Measurements from ENCODE around the gene ATP13A5.

ATP13A5 gene

GRCh38 chr3:193346259-193346658 lies 32.3 kb downstream of the ATP13A5 start:
- 94% methylated on average over 3 of the region's 4 CpGs for WGBS (ENCODE audit: insufficient coverage)
- DNase-seq = no peak
- Histone ChIP-seq H3K27me3 (replicated peaks in 2 of 5; ENCODE audit: control insufficient read depth in 4 of 5, insufficient read depth in 5 of 5, low read length in 4 of 5) (peaks cover 0 to 4% (median 0%) of the 10 kb centered on the region in 5 experiments), H3K27ac (ENCODE audit: insufficient read depth in 1 of 2, low read depth in 1 of 2, low read length in 2 of 2, poor library complexity in 1 of 2, severe bottlenecking in 2 of 2) (no peak overlapping the region), H3K36me3 (ENCODE audit: control insufficient read depth in 4 of 4, insufficient read depth in 4 of 4, low read length in 3 of 4) (no peaks in the 10 kb centered on the region), H3K4me3 (ENCODE audit: control insufficient read depth in 1 of 7, extremely low read depth in 1 of 7, insufficient read depth in 4 of 7, low read depth in 2 of 7, low read length in 6 of 7) (no peak overlapping the region), H3K9me3 (ENCODE audit: control extremely low read depth in 1 of 5, control insufficient read depth in 4 of 5, insufficient read depth in 2 of 5, low read depth in 1 of 5, low read length in 4 of 5) (no peaks in the 10 kb centered on the region), H3K4me1 (ENCODE audit: control extremely low read depth in 1 of 4, control insufficient read depth in 4 of 4, insufficient read depth in 4 of 4, low read length in 3 of 4) (peaks cover 0 to 11% (median 4%) of the 10 kb centered on the region in 4 experiments)
- ChIA-PET POLR2A (no interaction called here), CTCF (interaction anchor here (1.3 kb wide), 1 partner anchor 17 kb away, joined by 3 read pairs; no protein-coding TSS in a partner anchor)

- CTCF ChIA-PET = no interaction called here
- no peak overlapping the region for H3K4me3 ChIP-seq (ENCODE audit: control insufficient read depth in 1 of 7, extremely low read depth in 1 of 7, insufficient read depth in 4 of 7, low read depth in 2 of 7, low read length in 6 of 7)
- POLR2A ChIA-PET = no interaction called here
Observed at GRCh38 chr3:193345431-193345830, 33.1 kb downstream of the ATP13A5 start.

DNA sequence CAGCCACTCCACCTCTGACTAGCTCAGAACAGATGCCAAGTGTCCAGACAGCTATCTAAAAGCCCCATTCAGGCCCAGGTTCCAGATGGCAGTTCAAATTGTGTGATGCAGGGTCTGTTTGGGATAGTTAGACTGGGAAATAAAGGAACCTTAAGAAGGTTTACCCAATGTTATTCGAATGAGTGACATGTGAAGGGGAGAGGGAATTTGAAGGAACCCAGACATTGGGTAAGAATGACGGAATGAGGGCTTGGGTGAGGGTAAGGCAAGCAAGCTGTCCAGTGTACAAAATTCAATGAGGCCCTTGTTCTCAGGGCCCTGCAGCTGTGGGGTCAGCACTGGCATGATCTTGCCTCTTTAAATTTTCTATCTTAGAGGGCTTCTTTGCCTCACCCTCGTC lies 34.1 kb downstream of the ATP13A5 start:
- DNase-seq = no peak
- CTCF ChIA-PET = no interaction called here
- POLR2A ChIA-PET = interaction anchor here (0.6 kb wide), 1 partner anchor 26 kb away, joined by 3 read pairs; no protein-coding TSS in a partner anchor
- Histone ChIP-seq H3K4me1 (ENCODE audit: control extremely low read depth in 1 of 4, control insufficient read depth in 4 of 4, insufficient read depth in 4 of 4, low read length in 3 of 4) (peaks cover 0 to 11% (median 4%) of the 10 kb centered on the region in 4 experiments), H3K36me3 (ENCODE audit: control insufficient read depth in 4 of 4, insufficient read depth in 4 of 4, low read length in 3 of 4) (no peaks in the 10 kb centered on the region), H3K27ac (ENCODE audit: insufficient read depth in 1 of 2, low read depth in 1 of 2, low read length in 2 of 2, poor library complexity in 1 of 2, severe bottlenecking in 2 of 2) (no peak overlapping the region), H3K9me3 (ENCODE audit: control extremely low read depth in 1 of 5, control insufficient read depth in 4 of 5, insufficient read depth in 2 of 5, low read depth in 1 of 5, low read length in 4 of 5) (no peaks in the 10 kb centered on the region), H3K27me3 (replicated peaks in 2 of 5; ENCODE audit: control insufficient read depth in 4 of 5, insufficient read depth in 5 of 5, low read length in 4 of 5) (peaks cover 0 to 4% (median 0%) of the 10 kb centered on the region in 5 experiments), H3K4me3 (ENCODE audit: control insufficient read depth in 1 of 7, extremely low read depth in 1 of 7, insufficient read depth in 4 of 7, low read depth in 2 of 7, low read length in 6 of 7) (no peak overlapping the region)
- WGBS (ENCODE audit: insufficient coverage) = 67% methylated on average over 3 of the region's 3 CpGs

More at GRCh38 chr3:193345431-193345830, 33.1 kb downstream of the ATP13A5 start:
- peaks cover 0 to 11% (median 4%) of the 10 kb centered on the region in 4 experiments for H3K4me1 ChIP-seq (ENCODE audit: control extremely low read depth in 1 of 4, control insufficient read depth in 4 of 4, insufficient read depth in 4 of 4, low read length in 3 of 4)
- H3K9me3 ChIP-seq (ENCODE audit: control extremely low read depth in 1 of 5, control insufficient read depth in 4 of 5, insufficient read depth in 2 of 5, low read depth in 1 of 5, low read length in 4 of 5) = no peaks in the 10 kb centered on the region
- peaks cover 0 to 4% (median 0%) of the 10 kb centered on the region in 5 experiments for H3K27me3 ChIP-seq (replicated peaks in 2 of 5; ENCODE audit: control insufficient read depth in 4 of 5, insufficient read depth in 5 of 5, low read length in 4 of 5)
- no peak overlapping the region for H3K27ac ChIP-seq (ENCODE audit: insufficient read depth in 1 of 2, low read depth in 1 of 2, low read length in 2 of 2, poor library complexity in 1 of 2, severe bottlenecking in 2 of 2)
- H3K36me3 ChIP-seq (ENCODE audit: control insufficient read depth in 4 of 4, insufficient read depth in 4 of 4, low read length in 3 of 4) = no peaks in the 10 kb centered on the region
- peak in 1 of 3 donors; percentile 14 for DNase-seq
- 80% methylated on average over 2 of the region's 3 CpGs for WGBS (ENCODE audit: insufficient coverage)

DNA sequence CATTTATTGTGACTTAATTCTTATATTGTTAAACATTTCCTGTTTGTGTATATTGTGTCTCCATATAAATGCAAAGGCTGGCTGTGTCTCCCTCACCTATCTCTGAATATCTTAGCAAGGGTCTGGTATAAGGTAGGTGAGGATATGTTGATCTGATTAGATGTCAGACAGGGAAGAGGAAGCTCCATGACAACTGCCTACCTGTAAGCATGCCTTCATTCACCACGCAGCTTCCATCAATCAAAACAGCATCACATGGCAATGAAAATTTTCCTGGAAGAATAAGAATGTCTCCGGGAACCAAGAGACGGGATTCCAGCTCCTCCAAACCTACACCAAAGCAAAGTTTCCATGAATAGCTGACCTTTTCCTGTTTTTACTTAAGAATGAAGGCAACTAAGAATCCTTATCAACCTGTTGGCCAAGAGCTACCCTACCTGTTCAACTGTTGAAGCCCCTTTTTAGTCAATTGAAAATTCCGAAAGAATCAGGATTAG lies 34.8 kb downstream of the ATP13A5 start:
- CTCF ChIA-PET = interaction anchor here (0.8 kb wide), 1 partner anchor 11 kb away, joined by 3 read pairs; no protein-coding TSS in a partner anchor

DNA sequence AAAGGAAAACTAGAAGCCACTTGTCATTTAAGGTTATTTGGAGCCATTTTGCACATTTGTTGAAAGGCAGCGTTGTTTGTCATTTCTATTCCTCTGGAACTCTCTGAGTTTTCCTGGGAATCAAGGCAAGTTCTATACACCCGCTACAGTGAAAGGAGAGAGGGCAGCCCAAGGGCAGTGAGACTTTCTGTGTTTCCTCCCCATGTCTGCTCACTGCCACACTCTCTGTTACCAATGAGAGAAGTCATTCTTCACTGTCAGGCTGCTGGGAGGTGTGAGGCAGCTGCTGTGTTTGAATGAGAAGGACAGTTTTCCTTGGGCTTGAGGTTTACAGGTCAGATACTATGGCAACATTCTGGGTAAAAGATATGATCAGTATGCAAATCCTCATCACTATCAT lies 36.0 kb downstream of the ATP13A5 start:
- Histone ChIP-seq H3K4me1 (ENCODE audit: control extremely low read depth in 1 of 4, control insufficient read depth in 4 of 4, insufficient read depth in 4 of 4, low read length in 3 of 4) (peaks cover 0 to 11% (median 4%) of the 10 kb centered on the region in 4 experiments), H3K4me3 (ENCODE audit: control insufficient read depth in 1 of 7, extremely low read depth in 1 of 7, insufficient read depth in 4 of 7, low read depth in 2 of 7, low read length in 6 of 7) (no peak overlapping the region), H3K36me3 (ENCODE audit: control insufficient read depth in 4 of 4, insufficient read depth in 4 of 4, low read length in 3 of 4) (no peaks in the 10 kb centered on the region), H3K27me3 (replicated peaks in 2 of 5; ENCODE audit: control insufficient read depth in 4 of 5, insufficient read depth in 5 of 5, low read length in 4 of 5) (peaks cover 0 to 2% (median 0%) of the 10 kb centered on the region in 5 experiments), H3K9me3 (ENCODE audit: control extremely low read depth in 1 of 5, control insufficient read depth in 4 of 5, insufficient read depth in 2 of 5, low read depth in 1 of 5, low read length in 4 of 5) (no peaks in the 10 kb centered on the region), H3K27ac (ENCODE audit: insufficient read depth in 1 of 2, low read depth in 1 of 2, low read length in 2 of 2, poor library complexity in 1 of 2, severe bottlenecking in 2 of 2) (no peak overlapping the region)
- ChIA-PET POLR2A (interaction anchor here (0.6 kb wide), 1 partner anchor 241 kb away, joined by 3 read pairs; no protein-coding TSS in a partner anchor), CTCF (no interaction called here)
- DNase-seq = peak in 2 of 3 donors; percentile 14 to 30
- WGBS (ENCODE audit: insufficient coverage) = 79% methylated on average over 2 of the region's 2 CpGs

More for the DNA sequence above, 34.8 kb downstream of the ATP13A5 start:
- Histone ChIP-seq H3K27me3 (replicated peaks in 2 of 5; ENCODE audit: control insufficient read depth in 4 of 5, insufficient read depth in 5 of 5, low read length in 4 of 5) (peaks cover 0 to 4% (median 0%) of the 10 kb centered on the region in 5 experiments), H3K27ac (ENCODE audit: insufficient read depth in 1 of 2, low read depth in 1 of 2, low read length in 2 of 2, poor library complexity in 1 of 2, severe bottlenecking in 2 of 2) (no peak overlapping the region), H3K36me3 (ENCODE audit: control insufficient read depth in 4 of 4, insufficient read depth in 4 of 4, low read length in 3 of 4) (no peaks in the 10 kb centered on the region), H3K4me3 (ENCODE audit: control insufficient read depth in 1 of 7, extremely low read depth in 1 of 7, insufficient read depth in 4 of 7, low read depth in 2 of 7, low read length in 6 of 7) (no peak overlapping the region), H3K4me1 (ENCODE audit: control extremely low read depth in 1 of 4, control insufficient read depth in 4 of 4, insufficient read depth in 4 of 4, low read length in 3 of 4) (peaks cover 0 to 11% (median 4%) of the 10 kb centered on the region in 4 experiments), H3K9me3 (ENCODE audit: control extremely low read depth in 1 of 5, control insufficient read depth in 4 of 5, insufficient read depth in 2 of 5, low read depth in 1 of 5, low read length in 4 of 5) (no peaks in the 10 kb centered on the region)
- POLR2A ChIA-PET = interaction anchor here (0.6 kb wide), 1 partner anchor 27 kb away, joined by 3 read pairs; no protein-coding TSS in a partner anchor
- DNase-seq = no peak
- 97% methylated on average over 4 of the region's 4 CpGs for WGBS (ENCODE audit: insufficient coverage)

GRCh38 chr3:193335031-193335430 lies 43.5 kb downstream of the ATP13A5 start:
- no peaks in the 10 kb centered on the region for H3K27me3 ChIP-seq (replicated peaks in 2 of 5; ENCODE audit: control insufficient read depth in 4 of 5, insufficient read depth in 5 of 5, low read length in 4 of 5)
- ChIA-PET CTCF (no interaction called here), POLR2A (no interaction called here)
- no CpG with 5 or more reads among the region's 1 CpG for WGBS (ENCODE audit: insufficient coverage)
- no peaks in the 10 kb centered on the region for H3K36me3 ChIP-seq (ENCODE audit: control insufficient read depth in 4 of 4, insufficient read depth in 4 of 4, low read length in 3 of 4)
- no peak overlapping the region for H3K4me3 ChIP-seq (ENCODE audit: control insufficient read depth in 1 of 7, extremely low read depth in 1 of 7, insufficient read depth in 4 of 7, low read depth in 2 of 7, low read length in 6 of 7)
- H3K4me1 ChIP-seq (ENCODE audit: control extremely low read depth in 1 of 4, control insufficient read depth in 4 of 4, insufficient read depth in 4 of 4, low read length in 3 of 4) = peaks cover 0 to 6% (median 2%) of the 10 kb centered on the region in 4 experiments
- no peak for DNase-seq
- H3K27ac ChIP-seq (ENCODE audit: insufficient read depth in 1 of 2, low read depth in 1 of 2, low read length in 2 of 2, poor library complexity in 1 of 2, severe bottlenecking in 2 of 2) = no peak overlapping the region
- H3K9me3 ChIP-seq (ENCODE audit: control extremely low read depth in 1 of 5, control insufficient read depth in 4 of 5, insufficient read depth in 2 of 5, low read depth in 1 of 5, low read length in 4 of 5) = peaks cover 0 to 5% (median 2%) of the 10 kb centered on the region in 5 experiments

- Histone ChIP-seq H3K4me3 (ENCODE audit: control insufficient read depth in 1 of 7, extremely low read depth in 1 of 7, insufficient read depth in 4 of 7, low read depth in 2 of 7, low read length in 6 of 7) (no peak overlapping the region), H3K4me1 (ENCODE audit: control extremely low read depth in 1 of 4, control insufficient read depth in 4 of 4, insufficient read depth in 4 of 4, low read length in 3 of 4) (peaks cover 0 to 8% (median 3%) of the 10 kb centered on the region in 4 experiments), H3K36me3 (ENCODE audit: control insufficient read depth in 4 of 4, insufficient read depth in 4 of 4, low read length in 3 of 4) (no peaks in the 10 kb centered on the region), H3K9me3 (ENCODE audit: control extremely low read depth in 1 of 5, control insufficient read depth in 4 of 5, insufficient read depth in 2 of 5, low read depth in 1 of 5, low read length in 4 of 5) (peaks cover 0 to 5% (median 2%) of the 10 kb centered on the region in 5 experiments), H3K27ac (ENCODE audit: insufficient read depth in 1 of 2, low read depth in 1 of 2, low read length in 2 of 2, poor library complexity in 1 of 2, severe bottlenecking in 2 of 2) (no peak overlapping the region), H3K27me3 (replicated peaks in 2 of 5; ENCODE audit: control insufficient read depth in 4 of 5, insufficient read depth in 5 of 5, low read length in 4 of 5) (no peaks in the 10 kb centered on the region)
- CTCF ChIA-PET = interaction anchor here (1.1 to 1.4 kb wide), 2 partner anchors 11 to 29 kb away, joined by 3 read pairs; no protein-coding TSS in a partner anchor
- no peak for DNase-seq
- POLR2A ChIA-PET = no interaction called here
- 100% methylated on average over 1 of the region's 1 CpG for WGBS (ENCODE audit: insufficient coverage)
Observed at GRCh38 chr3:193333229-193333628, 45.3 kb downstream of the ATP13A5 start.

All from common myeloid progenitor, CD34-positive (primary cell).